GM19455 (cell line): ENCODE data around the gene LMCD1.

Experiments used
- ATAC-seq: cut with Tn5 transposase; IDR thresholded peaks from one replicate; pipeline ENCODE4 v1.9.1; 2021; ENCODE audit not compliant: unreplicated experiment

LMCD1 gene

GRCh38 chr3:8482960-8483665, 18.5 kb upstream of the LMCD1 start:
- no peak for ATAC-seq

GRCh38 chr3:8484409-8485140, 17.0 kb upstream of the LMCD1 start:
- no peak for ATAC-seq

GRCh38 chr3:8485141-8485870, 16.3 kb upstream of the LMCD1 start:
- ATAC-seq = no peak

GRCh38 chr3:8485943-8486342, 15.7 kb upstream of the LMCD1 start:
- no peak for ATAC-seq

DNA sequence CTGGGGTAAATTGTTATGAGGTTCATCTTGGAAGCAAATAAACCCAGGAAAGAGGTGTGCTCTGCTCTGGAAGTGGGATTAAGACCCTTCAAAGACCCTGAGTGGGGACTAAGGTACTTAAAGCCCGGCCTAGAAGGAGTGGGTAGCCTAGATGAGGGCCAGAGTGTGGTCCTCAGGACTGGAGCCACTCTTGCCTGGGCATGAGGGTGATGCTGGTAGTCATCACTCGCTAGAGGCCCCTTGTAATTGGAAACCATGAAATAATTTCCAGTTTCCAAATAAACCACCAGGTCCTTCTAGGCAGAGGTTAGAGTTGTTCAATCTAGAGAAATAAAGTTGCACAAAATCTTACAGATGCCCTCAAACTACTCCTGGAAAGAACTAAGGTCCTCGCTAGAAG, 15.2 kb upstream of the LMCD1 start:
- no peak for ATAC-seq

DNA sequence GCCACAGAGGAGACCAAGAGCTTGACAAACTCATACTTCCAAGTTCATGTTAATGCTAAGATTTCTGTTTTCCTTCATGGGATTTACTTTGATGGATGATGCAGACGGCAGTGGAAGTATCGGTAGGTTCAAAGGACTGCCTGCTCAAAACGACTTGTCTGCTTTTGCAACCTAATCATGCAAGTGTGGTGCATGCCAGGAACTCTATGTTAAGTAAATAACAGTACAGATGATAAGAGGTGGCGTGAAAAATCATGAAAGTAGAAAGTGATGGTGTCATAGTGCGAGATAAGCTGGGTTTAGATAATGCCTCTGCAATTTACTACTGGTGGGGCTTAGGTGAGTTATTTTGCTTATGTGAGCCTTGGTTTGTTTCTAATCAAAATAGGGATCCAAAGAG, 14.7 kb upstream of the LMCD1 start:
- ATAC-seq = no peak

DNA sequence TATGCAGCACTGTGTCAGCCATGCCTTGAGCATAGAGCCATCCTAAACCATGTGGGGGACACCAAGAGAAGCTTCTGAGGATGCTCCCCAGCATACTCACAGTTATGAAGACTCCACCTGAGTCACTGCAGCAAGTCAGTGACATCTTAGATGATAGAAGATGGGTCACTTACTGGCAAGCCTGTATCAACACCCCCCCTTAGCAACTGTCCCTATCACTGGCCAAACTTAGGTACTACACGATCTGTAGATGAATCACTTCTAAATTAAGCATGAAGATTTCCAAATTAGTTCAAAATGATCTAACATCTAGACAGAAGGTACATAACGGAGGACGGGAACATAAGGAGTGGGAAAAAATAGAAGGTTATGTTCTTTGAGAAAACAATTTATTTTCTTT, 13.2 kb upstream of the LMCD1 start:
- no peak for ATAC-seq

- ATAC-seq = no peak
Measured at GRCh38 chr3:8488877-8489276, 12.7 kb upstream of the LMCD1 start.

- ATAC-seq = no peak
Measured at GRCh38 chr3:8489278-8489792, 12.3 kb upstream of the LMCD1 start.

GRCh38 chr3:8490079-8490552, 11.5 kb upstream of the LMCD1 start:
- ATAC-seq = no peak

DNA sequence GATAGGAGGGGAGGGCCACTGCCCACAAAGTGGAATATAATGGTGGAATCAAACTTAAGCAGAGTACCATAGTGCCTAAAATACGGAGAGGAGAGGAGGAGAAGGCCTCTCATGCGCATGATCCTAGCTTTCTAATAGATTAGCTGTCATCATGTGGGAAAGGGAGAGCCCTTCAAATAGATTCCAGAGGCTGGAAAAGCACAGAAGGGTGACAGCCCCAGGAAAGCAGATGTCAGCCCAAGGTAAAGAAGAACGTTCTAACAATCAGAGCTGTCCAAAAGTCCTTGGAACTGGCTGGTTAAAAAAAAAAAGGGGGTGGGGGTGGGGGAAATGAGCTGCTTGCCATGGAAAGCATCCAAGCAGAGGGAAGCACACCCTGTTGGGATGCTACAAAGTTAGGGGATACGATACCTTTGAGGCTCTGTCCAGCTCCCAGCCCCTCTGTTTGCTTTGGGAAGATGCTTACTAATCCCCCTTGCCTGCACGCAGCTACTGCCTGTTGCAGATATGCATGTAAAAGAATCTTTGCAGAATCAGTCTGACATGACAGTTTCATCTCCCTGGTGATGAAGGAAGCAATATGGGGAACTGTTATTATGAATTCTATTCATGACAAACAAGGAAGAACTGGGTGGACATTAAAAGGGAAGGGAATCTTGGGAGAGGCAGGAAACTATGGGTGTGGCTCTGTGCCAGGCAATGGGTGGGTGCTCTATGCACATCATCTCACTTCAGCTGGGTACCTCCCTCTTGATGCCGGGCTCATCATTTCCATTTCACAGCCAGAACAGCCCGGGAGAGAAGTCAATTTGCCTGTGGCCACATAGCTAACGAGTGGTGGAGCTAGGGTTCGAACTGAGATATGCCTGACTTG, 10.1 kb upstream of the LMCD1 start:
- no peak for ATAC-seq

GRCh38 chr3:8492744-8493511, 8.7 kb upstream of the LMCD1 start:
- no peak for ATAC-seq

GRCh38 chr3:8493744-8494143, 7.9 kb upstream of the LMCD1 start:
- ATAC-seq = no peak

- ATAC-seq = no peak
Measured at GRCh38 chr3:8494327-8494726, 7.3 kb upstream of the LMCD1 start.

DNA sequence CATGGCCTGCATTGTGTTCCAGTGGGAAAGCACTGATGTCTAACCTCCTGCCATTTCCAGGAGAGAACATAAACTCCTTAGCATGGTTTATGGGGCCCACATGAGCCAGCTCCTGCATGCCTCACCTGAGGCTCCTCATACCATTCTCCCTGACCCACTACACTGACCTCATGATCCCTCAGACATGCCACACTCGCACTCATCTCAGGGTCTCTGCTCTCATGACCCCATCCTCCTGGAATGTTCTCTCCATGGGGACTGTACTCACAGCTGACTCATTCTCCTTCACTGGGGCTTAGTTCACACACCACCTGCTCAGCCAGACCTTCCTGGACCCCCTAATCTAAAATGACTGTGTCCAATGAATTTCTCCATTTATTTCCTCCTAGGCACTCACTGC, 4.0 kb upstream of the LMCD1 start:
- no peak for ATAC-seq

DNA sequence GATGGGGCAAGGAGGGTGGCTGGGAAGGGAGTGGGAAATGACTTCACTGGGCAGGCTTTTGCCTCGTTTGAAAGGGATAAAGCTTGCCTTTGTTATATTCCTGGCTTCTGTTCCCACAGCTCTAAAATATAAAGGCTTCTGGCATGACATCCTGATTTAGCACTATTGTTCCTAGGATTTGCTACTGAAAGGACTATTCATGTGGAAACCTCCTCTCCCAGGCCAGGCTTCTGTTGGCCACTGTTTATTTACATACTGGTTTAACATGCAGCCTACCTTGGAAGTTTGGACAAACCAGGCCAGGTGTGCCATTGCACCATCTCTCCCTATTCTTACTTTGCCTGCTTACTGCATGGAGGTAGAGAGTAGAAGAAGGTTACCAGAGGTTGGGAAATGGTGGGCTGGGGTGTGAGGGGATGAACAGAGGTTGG, 2.4 kb upstream of the LMCD1 start:
- no peak for ATAC-seq

DNA sequence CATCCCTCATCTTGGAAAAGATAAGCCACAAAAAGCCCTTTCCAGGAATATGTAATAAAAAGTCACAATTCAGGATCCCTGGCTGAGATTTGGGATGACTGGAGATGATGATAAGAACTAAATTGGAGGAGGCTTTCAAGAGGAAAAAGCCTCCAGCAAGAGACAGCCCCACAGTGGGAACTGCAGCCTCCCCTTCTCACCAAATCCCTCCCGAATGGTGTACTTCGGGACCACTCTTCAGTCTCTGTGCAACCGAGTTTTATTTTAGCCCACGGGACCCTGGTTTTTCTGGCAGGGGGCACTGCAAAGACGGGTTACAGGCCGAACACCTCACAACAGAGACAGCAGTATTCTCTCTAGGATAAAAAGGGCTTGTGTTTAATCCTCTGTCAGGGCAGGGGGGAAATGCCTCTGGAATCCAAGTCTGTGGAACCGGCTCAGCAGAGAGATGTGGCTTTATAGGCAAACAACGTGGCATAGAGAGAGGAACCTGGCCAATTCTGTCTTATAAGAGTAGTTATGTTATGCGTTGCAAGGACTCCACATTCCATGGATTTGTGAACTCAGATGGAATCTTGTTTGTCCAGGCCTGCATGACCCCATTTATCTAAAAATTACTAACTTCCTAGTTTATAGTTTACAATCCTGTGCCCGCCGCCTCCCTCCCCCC, 1.2 kb upstream of the LMCD1 start:
- ATAC-seq = no peak

GRCh38 chr3:8500989-8501370, 643 bp upstream of the LMCD1 start:
- ATAC-seq = no peak

DNA sequence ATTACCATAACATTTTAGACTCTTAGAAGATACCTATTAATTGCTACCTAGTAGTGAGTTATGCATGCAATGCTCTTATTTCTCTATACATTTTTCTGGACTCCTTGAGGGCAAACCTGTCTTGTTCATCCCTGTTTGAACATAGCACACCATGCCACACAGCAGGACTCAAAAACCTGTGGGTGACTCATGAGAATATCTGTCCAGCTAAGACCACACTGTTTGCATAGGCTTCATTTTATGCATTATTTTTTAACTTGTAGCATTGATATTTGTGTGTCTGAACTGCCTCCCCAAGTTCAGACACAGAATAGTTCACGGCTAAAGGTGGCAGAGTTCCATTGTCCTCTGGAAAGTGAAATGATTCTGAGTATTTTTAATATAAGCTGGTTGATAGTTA, 1.8 kb downstream of the LMCD1 start:
- no peak for ATAC-seq
